ENCODE results near the gene ERGIC1. TPM values are rescaled to one million over a fixed set of nuclear protein-coding genes. Genes with fewer than 3 reads are reported as not detected.
"Not testable (repeated sequence)": the region's sequence is repeated elsewhere in the genome, so short reads cannot be mapped to it uniquely, and the experiment has no call there.

Gene ERGIC1
- total RNA-seq, 2 donors from 2014 or later = 46.5 to 93.1 TPM

- Histone ChIP-seq H3K4me3 (no peak overlapping the region), H3K9me3 (no peaks in the 10 kb centered on the region), H3K36me3 (replicated peaks in 1 of 2; ENCODE audit: insufficient read depth in 1 of 2, low read depth in 2 of 2) (no peaks in the 10 kb centered on the region), H3K27me3 (no peaks in the 10 kb centered on the region), H3K27ac (no peak overlapping the region), H3K4me1 (peaks cover 5% of the 10 kb centered on the region)
- ATAC-seq (no peak), DNase-seq (no peak)
- TF ChIP-seq POLR2A (IDR thresholded peaks at IDR 0.05) (no peak), CTCF (IDR thresholded peaks at IDR 0.05) (no peak)
- intact Hi-C loops (cut with DNase I) = no loop called here
- WGBS, 2 donors = 94 to 97% methylated on average over 2 of the region's 2 CpGs
Measured at GRCh38 chr5:172809774-172810173, 24.3 kb upstream of the ERGIC1 start.

- H3K9me3 ChIP-seq; H3K4me1 ChIP-seq; H3K27ac ChIP-seq; H3K27me3 ChIP-seq; DNase-seq; H3K36me3 ChIP-seq (replicated peaks in 1 of 2; ENCODE audit: insufficient read depth in 1 of 2, low read depth in 2 of 2); intact Hi-C loops (cut with DNase I); ATAC-seq; H3K4me3 ChIP-seq: not testable (repeated sequence)
- 90 to 100% methylated on average over 4 of the region's 4 CpGs for WGBS, 2 donors
Measured at GRCh38 chr5:172810996-172811395, 23.1 kb upstream of the ERGIC1 start.

GRCh38 chr5:172815631-172816030, 18.4 kb upstream of the ERGIC1 start:
- Histone ChIP-seq H3K4me3 (no peak overlapping the region), H3K27me3 (no peaks in the 10 kb centered on the region), H3K4me1 (no peaks in the 10 kb centered on the region), H3K36me3 (replicated peaks in 1 of 2; ENCODE audit: insufficient read depth in 1 of 2, low read depth in 2 of 2) (no peaks in the 10 kb centered on the region), H3K9me3 (no peaks in the 10 kb centered on the region), H3K27ac (no peak overlapping the region)
- WGBS, 2 donors = 65 to 69% methylated on average over 7 of the region's 7 CpGs
- DNase-seq (no peak), ATAC-seq (no peak)
- intact Hi-C loops (cut with DNase I) = no loop called here
- TF ChIP-seq POLR2A (IDR thresholded peaks at IDR 0.05) (no peak), CTCF (IDR thresholded peaks at IDR 0.05) (no peak)

GRCh38 chr5:172816925-172817562, 17.0 kb upstream of the ERGIC1 start:
- Histone ChIP-seq H3K27ac (no peak overlapping the region), H3K9me3 (no peaks in the 10 kb centered on the region), H3K4me1 (no peaks in the 10 kb centered on the region), H3K36me3 (replicated peaks in 1 of 2; ENCODE audit: insufficient read depth in 1 of 2, low read depth in 2 of 2) (no peaks in the 10 kb centered on the region), H3K27me3 (no peaks in the 10 kb centered on the region), H3K4me3 (no peak overlapping the region)
- intact Hi-C loops (cut with DNase I) = no loop called here
- TF ChIP-seq POLR2A (IDR thresholded peaks at IDR 0.05) (no peak), CTCF (IDR thresholded peaks at IDR 0.05) (no peak)
- WGBS, 2 donors = 57 to 67% methylated on average over 5 of the region's 5 CpGs
- DNase-seq (no peak), ATAC-seq (no peak)

- Histone ChIP-seq H3K36me3 (replicated peaks in 1 of 2; ENCODE audit: insufficient read depth in 1 of 2, low read depth in 2 of 2) (no peaks in the 10 kb centered on the region), H3K9me3 (no peaks in the 10 kb centered on the region), H3K4me1 (no peaks in the 10 kb centered on the region), H3K27me3 (no peaks in the 10 kb centered on the region), H3K4me3 (no peak overlapping the region), H3K27ac (no peak overlapping the region)
- DNase-seq (no peak), ATAC-seq (no peak)
- intact Hi-C loops (cut with DNase I) = no loop called here
- 62 to 65% methylated on average over 7 of the region's 7 CpGs for WGBS, 2 donors
- TF ChIP-seq POLR2A (IDR thresholded peaks at IDR 0.05) = no peak
- no peak for TF ChIP-seq CTCF (IDR thresholded peaks at IDR 0.05)
Measured at GRCh38 chr5:172817664-172818063, 16.4 kb upstream of the ERGIC1 start.

All from body of pancreas (tissue), 4 donors.